GM12878 (cell line): ENCODE data around the gene CDH15. TPM values are rescaled to one million over a fixed set of nuclear protein-coding genes. Genes with fewer than 3 reads are reported as not detected.

ENCODE experiments used
- ATF3 ChIP-seq: IDR thresholded peaks from 2 replicates; pipeline ENCODE4 v1.6.1; 2011; ENCODE audit warnings: low read depth, mild to moderate bottlenecking, low read length, moderate library complexity, borderline replicate concordance; ENCODE audit errors: extremely low read depth
- BHLHE40 ChIP-seq, 2 experiments: fragments of 450-650 bp in 1 of 2; IDR thresholded peaks; 2 replicates each; pipeline ENCODE4 v1.6.1; 2011 to 2017; ENCODE audit warnings: low read depth in 2 of 2, borderline replicate concordance in 1 of 2, improper control_type of control experiment in 1 of 2, low read length in 1 of 2, mild to moderate bottlenecking in 1 of 2
- CBX5 ChIP-seq: sonication (generic); IDR thresholded peaks from 2 replicates; pipeline ENCODE4 v1.6.1; 2016; ENCODE audit warnings: low read depth, moderate library complexity, mild to moderate bottlenecking, inconsistent platforms
- CEBPB ChIP-seq, 2 experiments: fragments of 150-350 bp in 1 of 2; IDR thresholded peaks; 2 replicates each; pipeline ENCODE4 v1.6.1; 2012 to 2014; ENCODE audit warnings: low read depth in 2 of 2, low read length in 2 of 2, borderline replicate concordance in 1 of 2, inconsistent platforms in 1 of 2
- E2F8 ChIP-seq: fragments of 450-650 bp; IDR thresholded peaks from 2 replicates; pipeline ENCODE4 v1.6.1; 2018; ENCODE audit warnings: mild to moderate bottlenecking, low read depth, moderate library complexity; ENCODE audit not compliant: partially characterized antibody
- EZH2 ChIP-seq: IDR thresholded peaks from 2 replicates; pipeline ENCODE4 v1.6.1; 2012; ENCODE audit warnings: low read depth, mild to moderate bottlenecking, control low read depth, inconsistent platforms, low read length, borderline replicate concordance; ENCODE audit not compliant: control insufficient read depth
- FOS ChIP-seq: IDR thresholded peaks from 3 replicates; pipeline ENCODE4 v1.6.1; 2011; ENCODE audit warnings: borderline replicate concordance; ENCODE audit not compliant: insufficient read length; ENCODE audit errors: extremely low read depth
- HDAC2 ChIP-seq: fragments of 200-600 bp; sonication (generic); IDR thresholded peaks from 2 replicates; pipeline ENCODE4 v1.6.1; 2017
- HDAC6 ChIP-seq: fragments of 200-600 bp; sonication (generic); IDR thresholded peaks from one replicate; pipeline ENCODE4 v1.8.0; 2017; ENCODE audit warnings: antibody characterized with exemption; ENCODE audit not compliant: unreplicated experiment
- IKZF1 ChIP-seq: fragments of 450-650 bp; conservative IDR thresholded peaks from 2 replicates; pipeline ENCODE4 v1.6.1; 2017; ENCODE audit warnings: antibody characterized with exemption, mild to moderate bottlenecking
- MLLT1 ChIP-seq: fragments of 450-650 bp; IDR thresholded peaks from 2 replicates; pipeline ENCODE4 v1.6.1; 2016; ENCODE audit warnings: mild to moderate bottlenecking
- NFXL1 ChIP-seq: fragments of 450-650 bp; IDR thresholded peaks from 2 replicates; pipeline ENCODE4 v1.6.1; 2017; ENCODE audit warnings: antibody characterized with exemption, mild to moderate bottlenecking, borderline replicate concordance
- PAX8 ChIP-seq: fragments of 450-650 bp; IDR thresholded peaks from 2 replicates; pipeline ENCODE4 v1.6.1; 2017; ENCODE audit warnings: mild to moderate bottlenecking, moderate library complexity
- POLR2A ChIP-seq: IDR thresholded peaks from 2 replicates; pipeline ENCODE4 v1.6.1; 2011; ENCODE audit warnings: low read depth, mild to moderate bottlenecking, low read length
- SRF ChIP-seq, 2 experiments: IDR thresholded peaks; 2 replicates each; pipeline ENCODE4 v1.6.1; 2011; ENCODE audit warnings: low read depth in 2 of 2, low read length in 2 of 2, mild to moderate bottlenecking in 1 of 2, moderate library complexity in 1 of 2
- USF2 ChIP-seq: IDR thresholded peaks from 2 replicates; pipeline ENCODE4 v1.6.1; 2011; ENCODE audit warnings: low read depth, low read length, improper control_type of control experiment, borderline replicate concordance
- ZNF687 ChIP-seq: fragments of 450-650 bp; IDR thresholded peaks from 2 replicates; pipeline ENCODE4 v1.6.1; 2017; ENCODE audit warnings: mild to moderate bottlenecking, moderate library complexity
- ZZZ3 ChIP-seq: IDR thresholded peaks from 2 replicates; pipeline ENCODE4 v1.6.1; 2011; ENCODE audit warnings: low read depth; ENCODE audit not compliant: control insufficient read depth, insufficient read length
- polyA plus RNA-seq, 11 experiments: library from polyadenylated mRNA; depleted of rRNA in 4 of 11; unstranded in 6 of 11; stranded (reverse) in 5 of 11; fragments of >200 nt; fragmentation: Nextera tagmentation in 4 of 11; fragmentation: Illumina TruSeq in 1 of 11; extraction: Ambion mirVana in 4 of 11; extraction: Trizol in 1 of 11; gene quantifications; 1 replicate in 1 of 11; 2 replicates in 10 of 11; pipeline versions ENCODE4 v1.2.1 to v1.2.3, GENCODE V29; 2011 to 2016; ENCODE audit warnings: inconsistent platforms in 2 of 11, missing spikeins in 2 of 11, low read depth in 1 of 11
- total RNA-seq, 4 experiments: library from RNA; depleted of rRNA in 3 of 4; stranded (reverse); fragments of >200 nt in 3 of 4; fragmentation: Illumina TruSeq in 1 of 4; extraction: Trizol in 1 of 4; gene quantifications; 2 replicates each; pipeline versions ENCODE4 v1.2.1 to v1.2.3, GENCODE V29; 2013 to 2021

Gene CDH15
- total and polyA plus RNA-seq, 10 of the 15 experiments (the other 5 are each of a cell fraction or from before 2014, with no cell fraction given): 0.02 to 0.06 TPM; not detected in 8

GRCh38 chr16:89217388-89218191 is 46.0 kb downstream of the CDH15 start, which contains the start of gene ZNF778 (continued):
- TF ChIP-seq SRF (IDR thresholded peaks at IDR 0.05; ENCODE audit: low read depth in 2 of 2, low read length in 2 of 2): peak in 1 of 2 experiments; percentile 68; a peak in 1 of 4 replicates
- TF ChIP-seq EZH2: no peak
- no peak for TF ChIP-seq CBX5
- TF ChIP-seq E2F8: peak; percentile 46
- peak; percentile 70 for TF ChIP-seq MLLT1
- no peak for TF ChIP-seq USF2
- TF ChIP-seq CEBPB (IDR thresholded peaks at IDR 0.05; ENCODE audit: borderline replicate concordance in 1 of 2, low read depth in 2 of 2, low read length in 2 of 2): no peak
- 0 out of 2 replicates have a peak, but pooled peaks have one; percentile 43 for TF ChIP-seq HDAC2
- TF ChIP-seq POLR2A: peak; percentile 92
- no peak for TF ChIP-seq HDAC6
- no peak for TF ChIP-seq ZNF687
- peak in 1 of 2 experiments; percentile 75; a peak in 2 of 4 replicates for TF ChIP-seq BHLHE40 (IDR thresholded peaks at IDR 0.05; ENCODE audit: borderline replicate concordance in 1 of 2, low read depth in 2 of 2, low read length in 1 of 2)
- TF ChIP-seq ATF3: peak; percentile 58; the same call in 1 of the 2 replicates
- TF ChIP-seq PAX8: no peak
- peak; percentile 81 for TF ChIP-seq IKZF1
- TF ChIP-seq FOS: no peak
- TF ChIP-seq NFXL1: no peak
- no peak for TF ChIP-seq ZZZ3
